Smooth muscle cell (in vitro differentiated cells): Measurements from ENCODE around the gene COX17. TPM values are rescaled to one million over a fixed set of nuclear protein-coding genes. Genes with fewer than 3 reads are reported as not detected.
A peak's percentile ranks its signal among the peaks of the same experiment; 100 is the strongest.

Experiments used
- DNase-seq: peaks from one replicate; lab custom pipeline; 2025; ENCODE audit not compliant: unreplicated experiment; lab: John Stamatoyannopoulos, UW
- H2AFZ ChIP-seq: fragments of 200-600 bp; sonication (generic); 2 replicates; pipeline ENCODE4 v1.6.0; 2016; ENCODE audit warnings: antibody characterized with exemption, low read depth, mild to moderate bottlenecking
- H3F3A ChIP-seq: fragments of 200-600 bp; sonication (generic); 2 replicates; pipeline ENCODE4 v1.6.0; 2017; ENCODE audit warnings: antibody characterized with exemption, low read depth
- H3K27ac ChIP-seq: fragments of 200-600 bp; sonication (generic); 2 replicates; pipeline ENCODE4 v1.5.1; 2016; ENCODE audit warnings: low read depth, mild to moderate bottlenecking
- H3K27me3 ChIP-seq: fragments of 200-600 bp; sonication (generic); 2 replicates; pipeline ENCODE4 v1.6.1; 2016; ENCODE audit warnings: low read depth, mild to moderate bottlenecking
- H3K36me3 ChIP-seq: fragments of 200-600 bp; sonication (generic); 2 replicates; pipeline ENCODE4 v1.5.1; 2016; ENCODE audit warnings: low read depth
- H3K4me1 ChIP-seq: fragments of 200-600 bp; sonication (generic); 2 replicates; pipeline ENCODE4 v1.5.1; 2016; ENCODE audit warnings: low read depth
- H3K4me2 ChIP-seq: fragments of 200-600 bp; sonication (generic); 2 replicates; pipeline ENCODE4 v1.6.0; 2016; ENCODE audit warnings: mild to moderate bottlenecking
- H3K4me3 ChIP-seq: fragments of 200-600 bp; sonication (generic); 2 replicates; pipeline ENCODE4 v1.5.1; 2016; ENCODE audit warnings: mild to moderate bottlenecking
- H3K79me2 ChIP-seq: fragments of 200-600 bp; sonication (generic); 2 replicates; pipeline ENCODE4 v1.6.0; 2016; ENCODE audit warnings: low read depth, mild to moderate bottlenecking
- H3K9ac ChIP-seq: fragments of 200-600 bp; sonication (generic); 2 replicates; pipeline ENCODE4 v1.6.0; 2016; ENCODE audit warnings: low read depth
- H3K9me3 ChIP-seq: fragments of 200-600 bp; sonication (generic); replicated peaks from 2 replicates; pipeline ENCODE4 v1.5.1; 2016; ENCODE audit warnings: low read depth
- H4K20me1 ChIP-seq: fragments of 200-600 bp; sonication (generic); 2 replicates; pipeline ENCODE4 v1.6.0; 2016; ENCODE audit warnings: low read depth
- WGBS: methylation state at CpG from one replicate; pipeline ENCODE4 v1.1.7; 2016; ENCODE audit warnings: low lambda C conversion rate; 5-methylcytosine and 5-hydroxymethylcytosine counted together
- polyA plus RNA-seq: library from polyadenylated mRNA; unstranded; fragments of >200 nt; fragmentation: Nextera tagmentation; extraction: Ambion mirVana; gene quantifications from 2 replicates; pipeline ENCODE4 v1.2.1, GENCODE V29; 2016
- total RNA-seq: library from RNA; depleted of rRNA; stranded (reverse); fragments of >200 nt; gene quantifications from 2 replicates; pipeline ENCODE4 v1.2.3, GENCODE V29; 2014
- TF ChIP-seq, protein P1 (sequence below): fragments of 200-600 bp; sonication (generic); IDR thresholded peaks from 2 replicates; pipeline ENCODE4 v1.5.1; 2017; ENCODE audit warnings: borderline replicate concordance, mild to moderate bottlenecking, antibody characterized with exemption; ENCODE audit not compliant: insufficient read depth, poor library complexity, severe bottlenecking

Gene COX17
- total and polyA plus RNA-seq, 2 experiments from 2014 or later: 47.0 to 69.4 TPM

DNA sequence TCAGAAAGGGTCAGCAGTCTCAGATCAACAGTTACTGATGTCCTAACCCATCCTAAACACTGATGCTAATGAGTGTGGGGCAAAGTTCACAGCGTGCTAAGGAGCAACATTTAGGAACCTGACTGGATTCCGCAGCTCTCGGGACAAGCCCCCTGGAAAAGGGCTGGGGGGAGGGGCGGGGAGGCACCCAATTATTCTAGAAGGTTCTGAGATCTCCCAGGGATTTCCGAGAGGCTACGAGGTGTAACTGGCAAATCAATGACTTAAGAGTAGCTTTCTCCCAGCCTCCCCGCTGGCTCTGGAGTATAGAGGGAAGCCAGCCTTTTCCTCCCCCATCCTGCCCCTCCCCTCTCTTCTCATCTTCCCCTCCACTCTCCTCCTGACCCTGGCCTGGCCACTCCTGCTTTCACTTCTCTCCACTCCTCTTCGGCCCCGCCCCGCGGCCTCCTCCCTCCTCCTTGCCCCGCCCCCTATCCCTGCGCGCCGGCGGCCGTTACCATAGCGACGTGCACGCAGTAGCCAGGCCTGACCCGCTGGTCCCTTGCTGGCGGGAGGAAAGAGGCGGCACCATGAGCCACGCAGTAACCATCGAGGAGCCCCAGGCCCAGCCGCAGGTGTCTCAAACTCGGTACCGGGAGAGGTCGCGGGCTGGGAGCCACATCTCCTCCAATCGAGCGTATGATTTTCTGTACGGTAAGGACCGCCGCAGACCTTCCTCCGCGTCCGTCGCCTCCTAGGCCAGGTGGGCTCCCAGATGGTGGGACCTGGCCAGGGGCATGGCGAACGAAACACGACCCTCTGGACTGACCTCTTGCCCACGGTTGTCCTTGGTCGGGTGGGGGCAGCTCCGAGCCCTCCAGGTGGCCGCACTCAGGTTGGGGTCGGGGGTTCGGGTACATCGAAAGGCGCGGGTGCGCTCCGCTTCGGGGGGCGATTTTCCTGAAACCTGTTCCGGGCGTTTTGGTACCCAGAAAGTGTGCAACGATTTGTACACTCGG is 25.6 kb upstream of the COX17 start, which contains the start of gene CFAP91:
CFAP91 (plus strand) TSS at position 493 of the 998 bp plus-strand sequence; CDS start at position 570, 77 bp downstream.
- Histone ChIP-seq H3K4me1 (peaks cover 14% of the 10 kb centered on the region), H3K27me3 (peaks cover 10% of the 10 kb centered on the region), H3K27ac (no peak within 1 kb of the TSS), H2AFZ (peak within 1 kb of the TSS; percentile 95), H4K20me1 (no peaks in the 10 kb centered on the region), H3K4me3 (peak within 1 kb of the TSS; percentile 57), H3K36me3 (no peaks in the 10 kb centered on the region), H3K79me2 (no peaks in the 10 kb centered on the region), H3K9ac (no peak within 1 kb of the TSS), H3F3A (no peaks in the 10 kb centered on the region), H3K9me3 (no peaks in the 10 kb centered on the region), H3K4me2 (peak within 1 kb of the TSS; percentile 90)
- TF ChIP-seq, protein P1, sequence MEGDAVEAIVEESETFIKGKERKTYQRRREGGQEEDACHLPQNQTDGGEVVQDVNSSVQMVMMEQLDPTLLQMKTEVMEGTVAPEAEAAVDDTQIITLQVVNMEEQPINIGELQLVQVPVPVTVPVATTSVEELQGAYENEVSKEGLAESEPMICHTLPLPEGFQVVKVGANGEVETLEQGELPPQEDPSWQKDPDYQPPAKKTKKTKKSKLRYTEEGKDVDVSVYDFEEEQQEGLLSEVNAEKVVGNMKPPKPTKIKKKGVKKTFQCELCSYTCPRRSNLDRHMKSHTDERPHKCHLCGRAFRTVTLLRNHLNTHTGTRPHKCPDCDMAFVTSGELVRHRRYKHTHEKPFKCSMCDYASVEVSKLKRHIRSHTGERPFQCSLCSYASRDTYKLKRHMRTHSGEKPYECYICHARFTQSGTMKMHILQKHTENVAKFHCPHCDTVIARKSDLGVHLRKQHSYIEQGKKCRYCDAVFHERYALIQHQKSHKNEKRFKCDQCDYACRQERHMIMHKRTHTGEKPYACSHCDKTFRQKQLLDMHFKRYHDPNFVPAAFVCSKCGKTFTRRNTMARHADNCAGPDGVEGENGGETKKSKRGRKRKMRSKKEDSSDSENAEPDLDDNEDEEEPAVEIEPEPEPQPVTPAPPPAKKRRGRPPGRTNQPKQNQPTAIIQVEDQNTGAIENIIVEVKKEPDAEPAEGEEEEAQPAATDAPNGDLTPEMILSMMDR: no peak
- WGBS: 14% methylated on average over 41 of the region's 59 CpGs
- peak; percentile 82 for DNase-seq

DNA sequence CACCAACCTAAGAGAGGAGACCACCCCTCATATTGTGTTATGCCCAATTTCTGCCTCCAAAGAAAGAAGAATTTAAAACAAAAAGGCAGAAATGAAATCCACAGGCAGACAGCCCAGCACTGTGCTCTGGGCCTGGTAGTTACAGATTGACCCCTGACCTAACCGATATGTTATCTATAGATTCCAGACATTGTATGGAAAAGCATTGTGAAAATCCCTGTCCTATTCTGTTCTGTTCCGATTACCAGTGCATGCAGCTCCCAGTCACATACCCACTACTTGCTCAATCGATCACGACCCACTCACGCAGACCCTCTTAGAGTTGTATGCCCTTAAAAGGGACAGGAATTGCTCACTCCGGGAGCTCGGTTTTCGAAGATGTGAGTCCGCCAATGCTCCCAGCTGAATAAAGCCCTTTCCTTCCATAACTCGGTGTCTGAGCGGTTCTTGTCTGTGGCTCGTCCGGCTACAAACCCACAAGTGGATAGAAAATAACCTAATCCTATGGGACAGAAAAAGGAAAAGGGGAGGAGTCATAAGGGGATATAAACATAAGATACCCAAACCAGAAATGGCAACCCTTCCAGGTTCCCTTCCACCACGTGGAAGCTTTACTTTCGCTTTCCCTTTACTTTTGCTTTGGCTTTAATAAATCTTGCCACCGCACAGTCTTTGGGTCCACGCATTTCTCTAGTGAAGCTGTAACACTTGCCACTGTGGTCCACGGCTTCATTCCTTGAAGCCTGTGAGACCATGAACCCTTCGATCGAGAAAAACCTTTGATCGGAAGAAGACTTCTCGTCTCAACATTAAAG is 23.9 kb upstream of the COX17 start:
- H4K20me1 ChIP-seq: no peaks in the 10 kb centered on the region
- TF ChIP-seq, protein P1: no peak
- H3K4me3 ChIP-seq: no peak overlapping the region
- no peak overlapping the region for H2AFZ ChIP-seq
- 92% methylated on average over 22 of the region's 22 CpGs for WGBS
- no peaks in the 10 kb centered on the region for H3F3A ChIP-seq
- H3K9ac ChIP-seq: no peak overlapping the region
- H3K4me1 ChIP-seq: peaks cover 14% of the 10 kb centered on the region
- H3K79me2 ChIP-seq: no peaks in the 10 kb centered on the region
- no peak for DNase-seq
- peaks cover 10% of the 10 kb centered on the region for H3K27me3 ChIP-seq
- H3K9me3 ChIP-seq: no peaks in the 10 kb centered on the region
- no peak overlapping the region for H3K27ac ChIP-seq
- no peaks in the 10 kb centered on the region for H3K36me3 ChIP-seq
- H3K4me2 ChIP-seq: no peak overlapping the region

DNA sequence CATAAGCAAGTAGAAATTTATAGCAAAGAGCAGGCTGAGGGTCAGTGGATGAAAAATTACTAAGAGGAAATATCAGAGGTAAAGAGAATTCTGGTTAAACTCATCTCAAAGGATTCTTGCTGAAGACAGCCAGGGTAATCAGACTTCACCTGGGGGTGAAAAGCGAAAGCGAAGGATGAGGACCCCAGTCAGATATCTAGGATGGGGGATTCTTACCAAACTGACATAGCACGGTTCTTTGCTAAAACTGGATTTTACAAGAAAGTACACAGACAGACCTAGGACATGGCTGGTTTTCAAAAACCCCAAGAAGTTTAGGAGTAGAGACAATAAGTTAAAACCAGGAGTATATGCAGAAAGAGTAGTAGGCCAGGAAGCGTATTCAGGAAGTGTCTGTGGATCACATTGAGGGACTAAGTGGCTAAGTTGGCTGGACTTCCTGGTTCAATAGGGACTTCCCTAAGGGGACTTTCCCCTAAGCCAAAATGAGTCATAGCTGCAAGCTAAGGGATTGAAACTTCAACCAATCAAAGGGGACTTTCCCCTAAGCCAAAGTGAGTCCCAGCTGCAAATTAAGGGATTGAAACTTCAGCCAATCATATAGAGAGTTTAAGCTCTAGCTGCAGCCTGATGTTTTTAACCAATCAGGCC is 23.2 kb upstream of the COX17 start:
- H3F3A ChIP-seq: no peaks in the 10 kb centered on the region
- peaks cover 14% of the 10 kb centered on the region for H3K4me1 ChIP-seq
- WGBS: 96% methylated on average over 4 of the region's 4 CpGs
- H4K20me1 ChIP-seq: no peaks in the 10 kb centered on the region
- no peaks in the 10 kb centered on the region for H3K9me3 ChIP-seq
- no peak overlapping the region for H3K4me2 ChIP-seq
- no peak overlapping the region for H3K27ac ChIP-seq
- H2AFZ ChIP-seq: no peak overlapping the region
- H3K9ac ChIP-seq: no peak overlapping the region
- TF ChIP-seq, protein P1: no peak
- H3K4me3 ChIP-seq: no peak overlapping the region
- peaks cover 10% of the 10 kb centered on the region for H3K27me3 ChIP-seq
- no peak for DNase-seq
- no peaks in the 10 kb centered on the region for H3K36me3 ChIP-seq
- H3K79me2 ChIP-seq: no peaks in the 10 kb centered on the region
